IPS DF 6.9 (cell line): ENCODE results near the gene SORCS2.

Experiments used
- DNase-seq: peaks from one replicate; pipeline ENCODE4 v3.0.0-alpha.2; 2013; ENCODE audit warnings: low read depth, low spot score
- H3K27ac ChIP-seq: one replicate; pipeline ENCODE4 v1.5.1; 2013; ENCODE audit warnings: low read length, control low read depth
- H3K27me3 ChIP-seq: 2 replicates; pipeline ENCODE4 v1.6.1; 2013; ENCODE audit warnings: mild to moderate bottlenecking, low read length; ENCODE audit not compliant: control insufficient read depth, insufficient read depth
- H3K36me3 ChIP-seq: 2 replicates; pipeline ENCODE4 v1.6.1; 2013; ENCODE audit warnings: low read length; ENCODE audit not compliant: control insufficient read depth, insufficient read depth
- H3K4me1 ChIP-seq: 2 replicates; pipeline ENCODE4 v1.6.1; 2013; ENCODE audit warnings: low read length; ENCODE audit not compliant: control insufficient read depth, insufficient read depth
- H3K4me3 ChIP-seq: 2 replicates; pipeline ENCODE4 v1.5.1; 2013; ENCODE audit warnings: mild to moderate bottlenecking, low read length
- H3K9me3 ChIP-seq: 2 replicates; pipeline ENCODE4 v1.6.1; 2013; ENCODE audit warnings: low read length, inconsistent platforms; ENCODE audit not compliant: control insufficient read depth, insufficient read depth
- WGBS: extraction: QIAGEN DNeasy Blood & Tissue Kit; methylation state at CpG from one replicate; pipeline ENCODE4 v1.1.7; 2013; ENCODE audit warnings: mixed read lengths, missing lambda C conversion rate; ENCODE audit not compliant: insufficient read length, insufficient coverage; 5-methylcytosine and 5-hydroxymethylcytosine counted together

SORCS2 gene

DNA sequence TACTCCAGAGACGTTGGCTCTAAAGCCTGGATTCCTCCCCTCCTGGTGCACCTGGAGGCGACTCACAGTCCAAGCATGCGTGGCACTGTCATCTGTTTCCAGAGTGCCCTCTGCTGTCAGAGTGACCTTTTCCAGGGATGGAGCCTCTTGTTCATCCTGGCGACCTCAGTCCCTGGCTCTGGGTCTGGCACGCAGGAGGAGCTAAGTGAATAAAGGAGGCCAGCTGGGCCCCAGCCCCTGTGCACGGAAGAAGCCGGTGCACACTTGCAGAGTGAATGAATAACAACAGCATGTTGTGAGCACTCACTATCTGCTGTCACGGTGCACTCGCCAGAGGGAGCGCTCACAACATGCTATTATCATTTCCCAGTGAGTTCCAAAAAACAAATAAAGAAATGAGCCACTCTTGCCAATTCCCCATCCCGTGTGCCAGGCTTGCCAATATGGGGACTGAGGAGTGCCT, 270.2 kb downstream of the SORCS2 start:
- WGBS, result no CpG with 5 or more reads among the region's 11 CpGs
- peak; percentile 20 for DNase-seq

DNA sequence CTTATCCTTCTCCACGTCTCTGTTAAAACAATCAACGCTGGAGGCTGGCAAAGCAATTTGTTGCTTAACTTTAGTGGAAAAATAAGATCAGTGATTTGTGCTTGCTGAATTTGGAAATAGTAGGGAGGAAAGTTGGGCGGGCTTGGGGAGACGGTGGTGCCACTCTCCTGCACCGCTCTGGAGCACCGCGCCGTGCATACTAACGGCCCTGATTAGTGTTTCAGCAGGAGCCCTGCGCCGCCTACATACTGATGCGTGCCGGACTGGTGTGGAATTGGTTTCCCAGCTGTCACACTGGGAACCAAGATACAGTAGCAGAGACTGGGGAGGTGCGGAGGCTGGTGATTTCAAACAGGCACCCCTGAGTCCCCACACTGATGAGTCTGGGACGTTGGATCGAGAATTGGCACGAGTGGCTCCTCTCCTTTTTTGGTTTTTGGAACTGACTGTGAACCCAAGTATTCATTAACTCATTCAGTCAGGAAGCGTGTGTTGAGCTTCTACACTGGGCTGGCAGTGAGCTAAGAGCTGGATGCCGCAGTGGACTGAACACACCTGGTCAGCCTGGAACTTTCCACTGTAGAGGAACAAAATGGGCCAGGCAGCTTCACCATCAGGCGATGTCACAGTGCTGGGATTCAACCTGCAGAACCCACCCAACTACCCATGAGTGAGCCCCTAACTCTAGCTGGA, 271.4 kb downstream of the SORCS2 start:
- no CpG with 5 or more reads among the region's 20 CpGs for WGBS

More for the DNA sequence above, 270.2 kb downstream of the SORCS2 start:
- Histone ChIP-seq H3K4me1 (peaks cover 11% of the 10 kb centered on the region), H3K27ac (no peak overlapping the region), H3K9me3 (no peaks in the 10 kb centered on the region), H3K36me3 (no peaks in the 10 kb centered on the region), H3K4me3 (no peak overlapping the region), H3K27me3 (no peaks in the 10 kb centered on the region)

DNA sequence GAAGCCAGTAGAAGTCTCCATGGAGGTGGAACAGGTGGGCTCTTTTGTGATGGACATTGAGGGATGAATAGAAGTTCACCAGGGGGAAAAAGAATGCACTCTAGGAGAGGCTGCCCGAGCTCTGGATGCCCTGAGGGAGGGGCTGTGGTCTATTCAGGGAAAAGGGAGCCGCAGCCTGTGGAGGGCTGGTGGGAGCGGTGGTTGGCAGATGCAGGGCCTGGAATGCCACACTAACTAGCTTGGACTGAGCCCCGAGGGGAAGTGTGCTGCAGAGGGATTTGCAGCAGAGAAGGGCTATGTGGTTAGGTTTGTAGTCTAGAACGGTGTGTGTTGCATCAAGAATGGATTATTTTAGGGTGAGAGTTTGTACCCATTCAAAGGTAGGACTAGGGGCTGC, 271.9 kb downstream of the SORCS2 start:
- H3K9me3 ChIP-seq, result no peaks in the 10 kb centered on the region
- H3K36me3 ChIP-seq, result no peaks in the 10 kb centered on the region
- DNase-seq, result no peak
- WGBS, result no CpG with 5 or more reads among the region's 5 CpGs
- H3K27ac ChIP-seq, result no peak overlapping the region
- H3K4me1 ChIP-seq, result peaks cover 11% of the 10 kb centered on the region
- H3K27me3 ChIP-seq, result no peaks in the 10 kb centered on the region
- H3K4me3 ChIP-seq, result no peak overlapping the region

More for the DNA sequence above, 271.4 kb downstream of the SORCS2 start:
- no peaks in the 10 kb centered on the region for H3K36me3 ChIP-seq
- H3K27ac ChIP-seq, result no peak overlapping the region
- no peak for DNase-seq
- H3K9me3 ChIP-seq, result no peaks in the 10 kb centered on the region
- H3K4me3 ChIP-seq, result no peak overlapping the region
- H3K27me3 ChIP-seq, result no peaks in the 10 kb centered on the region
- peaks cover 11% of the 10 kb centered on the region for H3K4me1 ChIP-seq

DNA sequence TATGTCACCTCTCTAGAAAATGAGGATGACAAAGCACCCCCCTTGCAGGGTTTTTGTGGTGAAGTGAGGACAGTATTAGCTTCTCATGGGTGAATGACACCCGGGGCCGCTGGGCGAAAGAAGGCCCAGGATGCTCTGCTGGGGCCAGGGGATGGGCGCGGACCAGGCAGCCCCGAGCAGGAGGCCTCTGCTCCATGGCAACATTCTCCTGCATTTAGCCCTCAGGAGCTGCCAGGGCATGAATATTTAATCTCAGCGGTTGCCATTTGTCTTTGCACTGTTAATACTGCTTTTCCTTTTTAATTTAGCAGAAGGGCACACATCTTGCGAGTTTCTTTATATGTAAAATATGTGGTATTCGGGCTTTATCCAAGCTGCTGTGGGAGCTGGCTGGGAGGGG, 272.7 kb downstream of the SORCS2 start:
- Histone ChIP-seq H3K27me3 (no peaks in the 10 kb centered on the region), H3K4me3 (no peak overlapping the region), H3K9me3 (no peaks in the 10 kb centered on the region), H3K27ac (no peak overlapping the region), H3K36me3 (no peaks in the 10 kb centered on the region), H3K4me1 (peaks cover 11% of the 10 kb centered on the region)
- DNase-seq, result no peak
- no CpG with 5 or more reads among the region's 9 CpGs for WGBS

DNA sequence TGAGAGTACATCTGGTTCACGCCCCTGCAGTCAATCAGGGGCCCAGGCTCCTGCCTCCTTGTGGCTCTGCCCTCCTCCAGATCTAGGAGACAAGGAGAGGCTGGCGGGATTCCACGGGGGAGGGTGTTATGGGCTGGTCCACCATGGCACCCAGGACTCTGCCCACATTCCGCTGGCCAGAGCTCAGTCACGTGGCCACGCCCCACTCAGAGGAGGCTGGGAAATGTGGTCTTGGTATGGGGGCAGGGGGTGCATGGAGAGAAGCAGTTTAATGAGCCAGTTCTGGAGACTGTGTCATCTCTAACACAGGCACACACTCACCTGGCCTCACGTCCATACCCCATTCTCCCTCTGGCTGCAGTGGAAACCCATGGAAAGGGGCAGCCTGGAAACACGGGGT, 273.9 kb downstream of the SORCS2 start:
- Histone ChIP-seq H3K4me3 (no peak overlapping the region), H3K4me1 (peaks cover 11% of the 10 kb centered on the region), H3K27ac (no peak overlapping the region), H3K36me3 (no peaks in the 10 kb centered on the region), H3K9me3 (no peaks in the 10 kb centered on the region), H3K27me3 (no peaks in the 10 kb centered on the region)
- WGBS, result no CpG with 5 or more reads among the region's 8 CpGs
- no peak for DNase-seq

DNA sequence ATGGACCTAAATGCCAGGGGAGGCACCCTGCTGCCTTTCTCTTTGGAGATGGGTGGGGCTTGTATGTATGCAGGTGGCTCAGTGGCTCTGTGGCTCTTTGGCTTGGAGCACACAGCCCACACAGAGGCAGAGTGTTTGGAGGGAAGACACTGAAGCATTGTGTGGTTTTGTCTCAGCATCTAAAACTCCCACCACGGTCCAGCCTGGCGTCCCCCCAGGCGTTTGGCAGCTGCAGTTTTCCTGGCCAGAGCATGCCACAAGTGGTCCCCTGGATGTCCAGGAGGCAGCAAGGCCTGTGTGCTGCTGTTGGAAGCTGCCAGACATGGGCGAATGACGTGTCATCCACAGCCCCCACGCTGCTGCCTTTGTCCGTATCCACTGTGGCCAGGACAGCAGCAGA, 274.6 kb downstream of the SORCS2 start:
- H3K4me1 ChIP-seq, result peaks cover 6% of the 10 kb centered on the region
- WGBS, result no CpG with 5 or more reads among the region's 7 CpGs
- no peaks in the 10 kb centered on the region for H3K27me3 ChIP-seq

DNA sequence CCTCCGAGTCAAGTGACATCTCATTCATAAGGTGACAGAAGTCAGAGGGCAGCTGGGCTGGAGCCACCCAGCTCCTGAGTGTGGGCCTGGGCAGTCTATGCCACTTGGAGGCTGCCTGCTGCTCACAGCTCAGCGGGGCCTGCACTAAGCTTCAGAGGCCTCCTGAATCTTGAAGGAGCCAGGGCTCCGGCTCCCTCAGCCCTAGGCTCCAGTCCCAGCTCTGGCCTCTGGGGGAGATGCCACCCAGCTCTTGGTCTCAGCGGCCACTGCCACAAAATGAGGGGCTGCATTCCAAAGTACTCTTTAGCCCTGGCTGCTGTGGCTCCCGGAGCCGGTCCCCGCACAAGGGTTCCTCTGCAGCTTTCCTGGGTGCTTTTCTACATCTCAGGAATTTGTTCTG, 275.1 kb downstream of the SORCS2 start:
- WGBS, result no CpG with 5 or more reads among the region's 7 CpGs
- H3K4me3 ChIP-seq, result no peak overlapping the region
- peaks cover 5% of the 10 kb centered on the region; the same call in 1 of the 2 replicates for H3K4me1 ChIP-seq
- no peaks in the 10 kb centered on the region for H3K27me3 ChIP-seq
- no peak for DNase-seq
- no peaks in the 10 kb centered on the region for H3K9me3 ChIP-seq
- no peaks in the 10 kb centered on the region for H3K36me3 ChIP-seq
- H3K27ac ChIP-seq, result no peak overlapping the region

More for the DNA sequence above, 274.6 kb downstream of the SORCS2 start:
- H3K9me3 ChIP-seq, result no peaks in the 10 kb centered on the region
- no peak overlapping the region for H3K27ac ChIP-seq
- H3K4me3 ChIP-seq, result no peak overlapping the region
- DNase-seq, result no peak
- H3K36me3 ChIP-seq, result no peaks in the 10 kb centered on the region

DNA sequence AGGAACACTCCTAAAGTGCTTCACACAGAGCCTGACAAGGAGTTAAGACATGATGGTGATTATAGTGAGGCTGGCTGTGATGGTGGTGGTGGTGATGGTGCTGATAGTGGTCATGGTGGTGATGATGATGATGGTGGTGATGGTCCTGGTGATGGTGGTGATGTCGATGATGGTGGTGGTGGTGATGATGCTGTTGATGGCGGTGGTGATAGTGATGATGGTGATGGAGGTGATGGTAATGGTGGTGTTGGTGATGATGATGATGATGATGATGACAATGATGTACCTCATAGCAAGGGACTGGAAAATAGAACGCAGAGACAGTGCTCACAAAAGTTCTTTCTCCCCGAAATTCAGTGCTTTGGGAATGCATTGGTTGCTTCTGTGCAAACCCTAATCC, 276.7 kb downstream of the SORCS2 start:
- WGBS, result no CpG with 5 or more reads among the region's 4 CpGs
- H3K36me3 ChIP-seq, result no peaks in the 10 kb centered on the region

DNA sequence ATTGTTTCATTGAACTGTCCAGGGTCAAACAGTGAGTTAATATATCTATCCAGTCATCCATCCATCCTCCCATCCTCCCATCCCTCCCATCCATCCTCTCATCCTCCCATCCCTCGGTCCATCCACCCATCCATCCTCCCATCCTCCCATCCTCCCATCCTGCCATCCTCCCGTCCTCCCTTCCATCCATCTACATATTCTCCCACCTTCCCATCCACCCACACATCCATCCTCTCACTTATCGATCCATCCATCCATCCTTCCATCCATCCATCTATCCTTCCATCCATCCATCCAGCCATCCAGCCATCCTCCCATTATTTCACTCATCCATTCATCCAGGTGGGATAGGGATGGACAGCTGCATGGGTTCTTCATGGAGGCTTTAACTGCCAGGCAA, 277.8 kb downstream of the SORCS2 start:
- Histone ChIP-seq H3K4me3 (no peak overlapping the region), H3K27ac (no peak overlapping the region), H3K4me1 (peaks cover 2% of the 10 kb centered on the region; the same call in 1 of the 2 replicates), H3K36me3 (no peaks in the 10 kb centered on the region), H3K9me3 (no peaks in the 10 kb centered on the region), H3K27me3 (no peaks in the 10 kb centered on the region)
- no peak for DNase-seq
- WGBS, result 100% methylated on average over 3 of the region's 3 CpGs

More for the DNA sequence above, 276.7 kb downstream of the SORCS2 start:
- Histone ChIP-seq H3K9me3 (no peaks in the 10 kb centered on the region), H3K4me3 (no peak overlapping the region), H3K27ac (no peak overlapping the region), H3K4me1 (peaks cover 2% of the 10 kb centered on the region; the same call in 1 of the 2 replicates), H3K27me3 (no peaks in the 10 kb centered on the region)
- no peak for DNase-seq

DNA sequence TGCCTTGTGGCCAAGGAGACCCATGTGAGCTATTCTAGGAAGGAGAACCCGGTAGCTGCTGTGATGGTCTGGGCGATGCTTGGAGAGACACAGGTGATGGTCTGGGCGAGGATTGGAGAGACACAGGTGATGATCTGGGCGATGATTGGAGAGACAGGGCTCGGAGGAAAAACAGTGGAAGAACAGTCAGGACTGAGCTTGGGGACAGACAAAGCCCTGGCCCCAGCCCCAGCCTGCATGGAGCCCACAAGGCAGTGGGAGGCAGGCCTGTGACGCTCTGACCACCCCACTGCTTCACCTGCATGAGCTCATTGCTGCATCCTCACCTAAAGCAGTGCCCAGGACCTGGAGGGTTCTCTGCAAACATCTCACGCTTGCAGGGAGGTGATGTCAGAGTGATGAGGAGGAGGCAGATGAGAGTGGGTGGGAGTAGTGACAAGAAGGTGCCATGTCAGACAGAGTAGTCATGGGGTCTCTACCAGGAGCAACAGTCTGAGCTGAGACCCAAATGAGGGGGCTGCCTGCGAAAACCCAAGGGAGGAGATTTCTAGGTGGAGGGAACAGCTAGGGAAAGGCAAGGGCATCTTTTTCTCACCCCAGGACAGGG, 278.3 kb downstream of the SORCS2 start:
- no peak overlapping the region for H3K27ac ChIP-seq
- H3K9me3 ChIP-seq, result no peaks in the 10 kb centered on the region
- WGBS, result no CpG with 5 or more reads among the region's 8 CpGs
- H3K36me3 ChIP-seq, result no peaks in the 10 kb centered on the region
- no peak for DNase-seq
- peaks cover 2% of the 10 kb centered on the region; the same call in 1 of the 2 replicates for H3K4me1 ChIP-seq
- H3K4me3 ChIP-seq, result no peak overlapping the region
- no peaks in the 10 kb centered on the region for H3K27me3 ChIP-seq
